Purkinje cell (primary cell): Measurements from ENCODE around the gene P4HB. TPM values are rescaled to one million over a fixed set of nuclear protein-coding genes. Genes with fewer than 3 reads are reported as not detected.

Experiments
- polyA plus RNA-seq: library from polyadenylated mRNA; unstranded; fragments of >200 nt; fragmentation: Nextera tagmentation; gene quantifications from 2 replicates; pipeline ENCODE4 v1.2.1, GENCODE V29; 2014

The P4HB gene
- polyA plus RNA-seq = 16.9 and 26.2 TPM in 2 replicates

DNA sequence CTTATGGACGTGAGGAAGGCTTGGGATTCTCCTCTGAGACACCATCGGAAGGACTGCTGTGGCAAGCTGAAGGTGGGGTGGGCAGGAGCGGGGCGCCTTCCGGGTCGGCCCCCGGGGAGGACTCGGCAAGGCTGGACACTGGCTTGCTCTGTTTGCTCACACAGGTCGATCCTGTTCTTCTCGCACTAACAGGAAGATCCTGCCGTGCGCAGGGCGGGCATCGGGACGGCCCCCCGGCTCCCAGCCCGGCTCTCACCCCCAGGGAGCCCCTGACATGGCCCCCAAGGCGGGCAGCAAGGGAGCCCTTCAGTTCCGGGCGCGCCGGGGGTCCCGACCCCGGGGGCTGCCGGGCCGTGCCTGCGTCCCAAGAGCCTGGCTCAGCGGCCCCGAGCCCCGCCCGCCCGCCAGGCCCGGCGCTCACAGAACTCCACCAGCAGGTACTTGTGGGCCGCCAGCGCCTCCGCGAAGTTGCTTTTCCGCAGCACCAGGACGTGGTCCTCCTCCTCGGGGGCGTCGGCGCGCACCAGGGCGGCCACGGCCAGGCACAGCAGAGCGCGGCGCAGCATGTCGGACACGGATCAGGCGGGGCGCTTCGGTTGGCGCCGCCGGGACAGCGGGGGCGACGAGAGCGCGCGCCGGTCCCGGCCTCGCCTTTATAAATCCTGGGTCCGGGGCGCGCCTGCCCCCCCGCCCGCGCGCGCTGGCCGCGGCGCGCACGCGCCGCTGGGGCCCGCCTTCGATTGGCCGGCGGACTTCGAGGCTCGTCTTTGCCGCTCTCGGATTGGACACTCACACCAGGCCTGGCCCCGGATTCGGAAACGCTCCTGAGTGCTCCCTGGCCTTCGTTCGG is at the start of gene P4HB:
TSS of gene P4HB (minus strand) at position 630 of the 850 bp plus-strand sequence. CDS start at position 566, 64 bp downstream.

DNA sequence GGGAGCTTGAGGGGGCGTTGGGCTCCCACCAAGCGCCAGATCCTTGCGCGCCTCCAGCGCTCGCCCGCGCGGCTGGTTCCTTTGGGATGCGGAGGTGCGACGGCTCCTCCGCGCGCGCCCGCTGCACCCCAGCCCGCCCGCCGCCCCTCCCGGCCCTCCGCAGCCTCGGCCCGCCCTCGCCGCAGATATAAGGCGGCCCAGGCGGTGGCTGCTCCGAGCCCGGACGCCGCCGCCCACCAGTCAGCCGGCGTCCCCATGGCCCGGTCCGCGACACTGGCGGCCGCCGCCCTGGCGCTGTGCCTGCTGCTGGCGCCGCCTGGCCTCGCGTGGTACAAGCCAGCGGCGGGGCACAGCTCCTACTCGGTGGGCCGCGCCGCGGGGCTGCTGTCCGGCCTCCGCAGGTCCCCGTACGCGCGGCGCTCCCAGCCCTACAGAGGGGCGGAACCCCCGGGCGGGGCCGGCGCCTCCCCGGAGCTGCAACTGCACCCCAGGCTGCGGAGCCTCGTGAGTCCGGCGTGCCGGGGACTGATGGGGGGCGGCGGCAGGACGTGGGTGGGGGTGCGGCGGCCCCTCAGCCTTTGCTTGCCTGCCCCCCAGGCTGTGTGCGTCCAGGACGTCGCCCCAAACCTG is 41.8 kb upstream of the P4HB start, which contains the start of gene NPB:
TSS of gene NPB (plus strand) at position 216 of the 630 bp plus-strand sequence. CDS start at position 256, 40 bp downstream.

GRCh38 chr17:81870981-81871386 is 10.6 kb upstream of the P4HB start, which contains the start of gene ARHGDIA:
Gene ARHGDIA, minus strand, starts transcription at chr17:81871337. Its CDS starts 1,407 bp downstream, at chr17:81869930.

GRCh38 chr17:81834831-81835267 is 25.5 kb downstream of the P4HB start, which contains the start of gene PPP1R27:
Gene PPP1R27, minus strand, starts transcription at chr17:81835050. Its CDS starts 97 bp downstream, at chr17:81834953.

GRCh38 chr17:81833160-81833920 is 27.0 kb downstream of the P4HB start, which contains the start of gene MCRIP1:
Gene MCRIP1, minus strand, starts transcription at chr17:81833291. Its CDS starts 8,785 bp downstream, at chr17:81824506.

DNA sequence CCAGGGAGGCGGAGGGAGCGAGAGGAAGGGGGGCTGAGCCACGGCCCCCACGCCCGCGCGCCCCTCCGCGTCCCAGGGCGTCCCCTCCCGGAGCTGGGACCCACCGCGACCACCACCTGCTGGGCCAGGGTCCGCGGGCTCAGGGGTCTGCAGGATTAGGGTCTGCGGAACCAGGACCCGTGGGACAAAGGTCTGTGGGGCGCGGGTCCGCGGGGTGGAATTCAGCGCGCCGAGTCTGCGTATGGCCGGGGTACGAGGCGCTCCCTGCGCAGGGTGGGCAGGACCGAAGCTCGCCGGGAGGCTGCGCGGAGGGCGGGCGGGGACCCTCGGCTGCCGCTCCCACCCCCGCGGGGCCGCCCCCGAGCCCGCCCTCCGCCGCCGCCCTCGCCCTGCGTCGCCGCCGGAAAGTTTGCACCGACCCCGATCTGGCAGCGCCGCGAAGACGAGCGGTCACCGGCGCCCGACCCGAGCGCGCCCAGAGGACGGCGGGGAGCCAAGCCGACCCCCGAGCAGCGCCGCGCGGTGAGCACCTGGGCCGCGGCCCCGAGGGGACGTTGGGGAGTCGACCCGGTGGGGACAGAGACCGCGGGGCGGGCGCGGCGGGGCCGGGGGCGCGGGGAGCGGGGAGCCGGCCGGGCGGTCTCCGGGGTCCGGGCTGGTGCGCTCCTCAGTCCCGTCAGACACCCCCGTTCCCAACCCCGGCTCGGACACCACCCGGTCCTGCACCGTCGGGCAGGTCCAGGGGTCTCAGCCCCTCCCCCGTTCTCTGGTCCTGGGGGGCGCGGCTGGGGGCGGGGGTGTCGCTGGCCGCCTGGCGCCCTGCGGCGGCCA is 56.4 kb downstream of the P4HB start, which contains the start of gene GCGR:
TSS of gene GCGR (plus strand) at position 423 of the 831 bp plus-strand sequence. CDS start 4,869 bp downstream, outside the sequence.

Other genes starting within 250 kb of the P4HB start
- gene NPLOC4, start 223.4 kb downstream of the P4HB start, polyA plus RNA-seq = 3.6 and 4.5 TPM in 2 replicates
- gene TSPAN10, start 223.3 kb downstream of the P4HB start, polyA plus RNA-seq = 0.94 and 1.5 TPM in 2 replicates
- not detected in 2 replicates for gene PDE6G, start 204.0 kb downstream of the P4HB start, polyA plus RNA-seq
- 5.8 and 21.7 TPM in 2 replicates for gene OXLD1, start 193.9 kb downstream of the P4HB start, polyA plus RNA-seq
- gene CCDC137, start 193.8 kb downstream of the P4HB start, polyA plus RNA-seq = 2.8 and 4.6 TPM in 2 replicates
- gene ARL16, start 176.7 kb downstream of the P4HB start, polyA plus RNA-seq = 43.8 and 47.4 TPM in 2 replicates
- gene HGS, start 176.5 kb downstream of the P4HB start, polyA plus RNA-seq = 6.0 and 6.1 TPM in 2 replicates
- gene MRPL12, start 157.2 kb downstream of the P4HB start, polyA plus RNA-seq = 2.6 and 10.2 TPM in 2 replicates
- 0.13 TPM in 1 of 2 replicates, not detected in the other for gene SLC25A10, start 148.3 kb downstream of the P4HB start, polyA plus RNA-seq
- not detected in 2 replicates for gene GCGR, start 56.4 kb downstream of the P4HB start, polyA plus RNA-seq
- gene MCRIP1, start 27.2 kb downstream of the P4HB start, polyA plus RNA-seq = 15.2 TPM in 2 replicates
- not detected in 2 replicates for gene PPP1R27, start 25.5 kb downstream of the P4HB start, polyA plus RNA-seq
- gene ARHGDIA, start 10.8 kb upstream of the P4HB start, polyA plus RNA-seq = 17.8 and 18.9 TPM in 2 replicates
- 2.3 and 3.9 TPM in 2 replicates for gene ALYREF, start 31.1 kb upstream of the P4HB start, polyA plus RNA-seq
- gene ANAPC11, start 31.2 kb upstream of the P4HB start, polyA plus RNA-seq = 151 and 201 TPM in 2 replicates
- gene NPB, start 41.7 kb upstream of the P4HB start, polyA plus RNA-seq = not detected in 2 replicates
- 1.5 and 1.6 TPM in 2 replicates for gene PCYT2, start 50.9 kb upstream of the P4HB start, polyA plus RNA-seq
- 2.1 and 2.4 TPM in 2 replicates for gene SIRT7, start 57.6 kb upstream of the P4HB start, polyA plus RNA-seq
- gene MAFG, start 67.2 kb upstream of the P4HB start, polyA plus RNA-seq = 3.9 and 7.6 TPM in 2 replicates
- 1.6 TPM in 1 of 2 replicates, not detected in the other for gene PYCR1, start 76.8 kb upstream of the P4HB start, polyA plus RNA-seq
- gene MYADML2, start 86.7 kb upstream of the P4HB start, polyA plus RNA-seq = 0.26 and 0.84 TPM in 2 replicates
- gene NOTUM, start 100.7 kb upstream of the P4HB start, polyA plus RNA-seq = not detected in 2 replicates
- gene ASPSCR1, start 117.1 kb upstream of the P4HB start, polyA plus RNA-seq = 1.0 and 6.4 TPM in 2 replicates
- gene CENPX, start 162.3 kb upstream of the P4HB start, polyA plus RNA-seq = 33.3 and 49.2 TPM in 2 replicates
- not detected in 2 replicates for gene LRRC45, start 162.8 kb upstream of the P4HB start, polyA plus RNA-seq
- gene RAC3, start 171.1 kb upstream of the P4HB start, polyA plus RNA-seq = not detected in 2 replicates
- gene DCXR, start 177.2 kb upstream of the P4HB start, polyA plus RNA-seq = 74.0 and 147 TPM in 2 replicates
- gene RFNG, start 191.3 kb upstream of the P4HB start, polyA plus RNA-seq = 1.4 and 2.1 TPM in 2 replicates
- 29.3 and 31.1 TPM in 2 replicates for gene GPS1, start 191.4 kb upstream of the P4HB start, polyA plus RNA-seq
- gene DUS1L, start 205.3 kb upstream of the P4HB start, polyA plus RNA-seq = 11.3 and 13.6 TPM in 2 replicates
- gene FASN, start 237.7 kb upstream of the P4HB start, polyA plus RNA-seq = 0.54 and 0.66 TPM in 2 replicates